Frontal cortex (tissue), 4 donors: Measurements from ENCODE around the gene NINL. TPM values are rescaled to one million over a fixed set of nuclear protein-coding genes. Genes with fewer than 3 reads are reported as not detected.
"Not testable (repeated sequence)": the region's sequence is repeated elsewhere in the genome, so short reads cannot be mapped to it uniquely, and the experiment has no call there.

Experiments used
- DNase-seq, 2 donors: peaks; one replicate each; pipeline ENCODE4 v3.0.0; 2012; ENCODE audit warnings: low spot score in 2 of 2
- FAIRE-seq: peaks from 2 replicates; lab custom pipeline; 2012; peaks lifted over from hg19 to GRCh38; lab: Jason Lieb, UNC
- total RNA-seq: library from RNA; depleted of rRNA; stranded (reverse); fragments of >200 nt; gene quantifications from one replicate; pipeline ENCODE4 v1.2.3, GENCODE V29; 2014
- donor health status: control.
- donor health status: control.
- donor health status: control.

The NINL gene
- total RNA-seq, 1 donor from 2014 or later, result 20.0 TPM

DNA sequence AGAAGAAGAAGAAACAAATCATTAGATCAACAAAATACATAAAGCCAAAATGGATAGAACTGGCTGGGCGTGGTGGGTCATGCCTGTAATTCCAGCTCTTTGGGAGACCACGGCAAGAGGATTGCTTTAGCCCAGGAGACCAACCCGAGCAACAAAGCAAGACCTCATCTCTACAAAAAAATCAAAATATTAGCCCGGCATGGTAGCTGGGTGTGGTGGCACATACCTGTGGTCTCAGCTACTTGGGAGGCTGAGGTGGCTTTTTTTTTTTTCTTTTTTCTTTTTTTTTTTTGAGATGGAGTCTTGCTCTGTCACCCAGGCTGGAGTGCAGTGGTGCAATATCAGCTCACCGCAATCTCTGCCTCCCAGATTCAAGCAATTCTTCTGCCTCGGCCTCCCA is 21.5 kb downstream of the NINL start:
- no peak for FAIRE-seq
- no peak for DNase-seq

DNA sequence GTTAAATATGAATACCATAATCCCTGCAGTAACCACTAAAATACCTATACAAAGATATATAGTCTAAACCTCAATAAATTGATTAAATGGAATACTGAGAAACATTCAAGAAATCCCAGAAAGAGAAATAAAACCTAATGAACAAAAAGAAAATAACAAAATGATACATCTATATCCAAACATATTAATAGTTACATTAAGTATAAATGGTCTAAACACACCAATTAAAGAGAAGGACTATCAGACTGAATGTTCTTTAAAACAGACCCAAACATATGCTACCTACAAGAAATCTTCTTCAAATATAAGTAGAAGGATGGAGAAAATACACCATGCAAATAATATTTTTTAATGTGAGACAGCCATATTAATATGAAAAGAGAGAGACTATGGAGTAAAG is 22.0 kb downstream of the NINL start:
- DNase-seq (no peak), FAIRE-seq (peak; percentile 47)

DNA sequence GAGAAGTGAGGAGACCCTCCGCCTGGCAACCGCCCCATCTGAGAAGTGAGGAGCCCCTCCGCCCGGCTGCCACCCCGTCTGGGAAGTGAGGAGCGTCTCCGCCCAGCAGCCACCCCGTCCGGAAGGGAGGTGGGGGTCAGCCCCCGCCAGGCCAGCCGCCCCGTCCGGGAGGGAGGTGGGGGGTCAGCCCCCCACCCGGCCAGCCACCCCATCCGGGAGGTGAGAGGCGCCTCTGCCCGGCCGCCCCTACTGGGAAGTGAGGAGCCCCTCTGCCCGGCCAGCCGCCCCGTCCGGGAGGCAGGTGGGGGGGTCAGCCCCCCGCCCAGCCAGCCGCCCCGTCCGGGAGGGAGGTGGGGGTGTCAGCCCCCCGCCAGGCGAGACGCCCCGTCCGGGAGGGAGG is 23.6 kb downstream of the NINL start:
- FAIRE-seq, DNase-seq: not testable (repeated sequence)

DNA sequence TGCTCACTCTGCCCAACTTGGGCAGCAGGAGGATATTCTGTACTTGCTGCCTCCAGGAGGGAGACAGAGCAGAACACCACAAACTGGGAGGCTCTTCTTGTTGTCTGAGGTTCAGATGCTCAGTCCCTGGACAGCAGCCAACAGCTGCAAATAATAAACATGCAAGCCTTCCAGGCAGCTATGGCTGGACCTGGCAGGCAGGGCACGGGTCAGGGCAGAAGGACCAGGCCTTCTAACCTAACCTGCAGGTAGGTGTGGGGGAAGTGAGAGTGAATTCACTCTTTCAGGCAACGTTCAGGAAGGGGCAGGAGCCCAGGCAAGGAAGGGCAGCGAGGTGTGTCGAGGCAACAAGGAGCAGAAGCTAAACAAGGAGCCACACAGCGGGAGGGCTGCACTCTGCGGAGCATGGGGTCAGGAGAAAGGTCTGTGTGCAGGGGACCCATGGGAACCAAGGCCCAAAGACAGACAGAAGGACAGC is 31.5 kb downstream of the NINL start:
- FAIRE-seq (no peak), DNase-seq (no peak)

DNA sequence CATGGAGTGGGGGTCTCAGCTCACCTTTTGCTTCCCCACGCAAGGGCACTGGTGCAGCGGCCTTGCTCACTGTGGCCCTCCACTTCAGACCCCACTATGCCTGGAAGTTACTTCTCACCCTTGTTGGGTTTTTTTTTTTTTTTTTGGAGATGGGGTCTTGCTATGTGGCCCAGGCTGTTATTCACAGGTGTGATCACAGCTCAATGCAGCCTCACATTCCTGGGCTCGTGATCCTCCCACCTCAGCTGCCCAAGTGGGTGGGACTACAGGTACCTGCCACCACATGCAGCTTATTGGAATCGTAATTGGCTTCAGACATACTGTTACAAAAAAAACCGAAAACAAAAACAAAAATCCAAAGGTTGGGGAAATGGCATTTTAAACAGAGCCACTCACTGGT is 32.4 kb downstream of the NINL start:
- no peak for FAIRE-seq

DNA sequence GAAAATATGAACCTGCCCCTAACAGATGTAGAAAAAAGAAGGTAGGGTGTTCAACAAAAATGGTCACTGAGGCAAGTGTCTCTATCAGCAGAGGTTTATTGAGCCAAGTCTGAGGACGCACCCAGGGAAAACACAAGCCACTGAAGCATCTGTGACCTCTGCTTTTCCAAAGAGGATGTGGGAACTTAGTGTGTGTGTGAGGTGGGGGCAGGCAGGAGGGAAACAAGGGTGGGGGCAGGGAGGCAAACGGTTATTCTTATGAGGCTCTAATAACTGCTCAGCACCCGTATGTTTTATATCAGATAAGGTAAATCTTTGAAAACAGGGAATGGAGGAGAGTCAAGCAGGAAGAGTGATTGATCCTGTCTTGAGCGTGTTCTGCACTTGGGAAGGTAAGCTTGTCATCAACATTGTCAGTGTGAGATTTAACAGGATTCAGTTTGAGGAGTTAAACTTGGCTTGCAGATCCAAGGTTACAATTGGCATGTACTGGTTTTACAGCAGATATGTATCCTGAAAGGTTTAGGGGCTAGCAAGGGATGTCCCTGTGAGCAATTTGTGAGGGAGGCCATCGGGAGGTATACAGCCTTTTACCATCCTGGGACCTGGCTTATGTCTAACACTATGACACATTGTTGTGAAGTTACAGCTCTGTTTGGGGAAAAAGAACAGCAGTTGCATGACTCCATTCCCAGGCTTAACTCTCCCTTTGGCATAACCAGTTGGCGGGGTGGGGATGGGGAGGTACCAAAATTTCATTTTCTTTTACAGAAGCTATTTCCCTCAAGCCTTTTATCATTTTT is 33.7 kb downstream of the NINL start:
- FAIRE-seq (no peak), DNase-seq (no peak)

More for the DNA sequence above, 32.4 kb downstream of the NINL start:
- DNase-seq, result no peak

DNA sequence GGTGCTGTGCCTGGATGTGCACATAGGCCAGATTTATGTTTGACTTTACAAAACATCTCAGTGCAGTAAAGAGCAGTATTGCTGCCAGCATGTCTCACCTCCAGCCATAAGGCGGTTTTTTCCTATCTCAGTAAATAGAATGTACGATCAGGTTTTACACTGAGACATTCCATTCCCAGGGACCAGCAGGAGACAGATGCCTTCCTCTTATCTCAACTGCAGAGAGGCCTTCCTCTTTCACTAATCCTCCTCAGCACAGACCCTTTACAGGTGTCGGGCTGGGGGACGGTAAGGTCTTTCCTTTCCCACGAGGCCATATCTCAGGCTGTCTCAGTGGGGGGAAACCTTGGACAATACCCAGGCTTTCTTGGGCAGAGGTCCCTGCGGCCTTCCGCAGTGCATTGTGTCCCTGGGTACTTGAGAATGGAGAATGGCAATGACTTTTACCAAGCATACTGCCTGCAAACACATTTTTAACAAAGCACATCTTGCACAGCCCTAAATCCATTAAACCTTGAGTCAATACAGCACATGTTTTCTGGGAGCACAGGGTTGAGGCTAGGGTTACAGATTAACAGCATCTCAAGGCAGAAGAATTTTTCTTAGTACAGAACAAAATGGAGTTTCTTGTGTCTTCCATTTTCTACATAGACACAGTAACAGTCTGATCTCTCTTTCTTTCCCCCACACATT is 34.5 kb downstream of the NINL start:
- not testable (repeated sequence) for FAIRE-seq, DNase-seq

DNA sequence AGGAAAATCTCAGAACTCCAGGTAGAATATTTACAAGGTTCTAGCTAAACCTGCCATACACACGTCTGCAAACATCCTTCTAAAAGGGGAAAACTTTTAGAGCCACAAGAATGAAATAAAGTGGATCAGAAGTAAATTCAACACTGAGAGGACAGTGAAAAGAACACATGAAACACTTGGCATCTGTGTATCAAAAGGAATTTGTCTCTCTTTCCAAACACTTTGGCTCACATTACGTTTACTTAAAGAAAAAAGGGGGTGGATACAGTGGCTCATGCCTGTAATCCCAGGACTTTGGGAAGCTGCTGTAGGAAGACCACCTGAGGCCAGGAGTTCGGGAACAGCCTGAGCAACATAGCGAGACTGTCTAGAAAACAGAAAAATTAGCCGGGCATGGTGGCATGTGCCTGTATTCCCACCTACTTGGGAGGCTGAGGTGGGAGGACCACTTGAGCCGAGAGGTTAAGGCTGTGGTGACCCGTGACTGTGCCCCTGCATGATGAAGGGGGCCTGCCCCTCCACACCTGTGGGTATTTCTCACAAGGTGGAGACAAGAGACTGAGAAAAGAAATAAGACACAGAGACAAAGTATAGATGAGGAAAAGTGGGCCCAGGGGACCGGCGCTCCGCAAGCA is 35.4 kb downstream of the NINL start:
- DNase-seq, result no peak
- no peak for FAIRE-seq

DNA sequence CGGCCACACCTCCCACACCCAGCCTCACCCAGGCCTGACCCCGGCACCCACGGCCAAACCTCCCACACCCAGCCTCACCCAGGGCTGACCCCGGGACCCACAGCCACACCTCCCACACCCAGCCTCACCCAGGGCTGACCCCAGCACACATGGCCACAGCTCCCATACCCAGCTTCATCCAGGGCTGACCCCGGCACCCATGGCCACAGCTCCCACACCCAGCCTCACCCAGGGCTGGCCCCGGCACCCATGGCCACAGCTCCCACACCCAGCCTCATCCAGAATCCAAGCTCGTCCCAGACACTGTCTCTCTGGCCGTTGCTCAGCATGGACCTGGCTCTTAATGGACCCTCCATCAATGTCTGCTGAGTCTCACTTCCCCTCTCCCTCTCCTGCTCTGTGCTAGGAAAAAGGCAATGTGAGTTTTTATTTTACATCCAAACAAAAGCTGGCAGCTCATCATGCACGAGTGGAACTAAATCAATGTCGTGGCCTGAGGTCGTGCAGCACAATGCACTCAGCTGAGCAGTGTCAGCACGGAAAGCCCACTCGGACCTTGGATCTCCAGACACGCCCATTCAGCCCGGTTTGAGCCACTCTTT is 36.1 kb downstream of the NINL start:
- DNase-seq, result no peak
- no peak for FAIRE-seq

DNA sequence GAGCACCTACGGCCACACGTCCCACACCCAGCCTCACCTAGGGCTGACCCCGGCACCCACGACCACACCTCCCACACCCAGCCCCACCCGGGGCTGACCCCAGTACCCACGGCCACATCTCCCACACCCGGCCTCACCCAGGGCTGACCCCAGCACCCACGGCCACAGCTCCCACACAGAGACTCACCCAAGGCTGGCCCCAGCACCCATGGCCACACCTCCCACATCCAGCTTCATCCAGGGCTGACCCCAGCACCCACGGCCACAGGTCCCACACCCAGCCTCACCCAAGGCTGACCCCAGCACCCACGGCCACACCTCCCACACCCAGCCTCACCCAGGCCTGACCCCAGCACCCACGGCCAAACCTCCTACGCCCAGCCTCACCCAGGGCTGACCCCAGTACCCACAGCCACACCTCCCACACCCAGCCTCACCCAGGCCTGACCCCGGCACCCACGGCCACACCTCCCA is 36.7 kb downstream of the NINL start:
- no peak for DNase-seq
- FAIRE-seq, result no peak

DNA sequence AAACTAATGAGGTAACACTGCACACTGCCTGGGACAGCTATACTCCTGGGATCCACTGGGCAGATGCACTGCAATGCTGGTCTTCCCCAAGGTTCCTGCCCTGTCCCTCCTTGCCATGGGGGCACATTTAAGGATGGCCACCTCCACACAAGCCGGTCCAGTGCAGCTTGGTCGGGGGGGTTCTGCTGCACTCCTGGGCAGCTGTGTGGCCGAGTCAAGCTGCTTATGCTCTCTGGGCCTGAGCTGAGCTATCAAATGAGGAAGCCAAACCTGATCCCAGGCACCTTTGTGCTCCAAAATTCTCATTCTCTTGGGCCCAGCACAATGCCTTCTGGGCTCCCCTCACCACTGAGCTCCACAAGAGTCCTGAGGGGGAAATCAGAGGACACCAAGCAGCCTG is 37.3 kb downstream of the NINL start:
- no peak for DNase-seq
- no peak for FAIRE-seq

DNA sequence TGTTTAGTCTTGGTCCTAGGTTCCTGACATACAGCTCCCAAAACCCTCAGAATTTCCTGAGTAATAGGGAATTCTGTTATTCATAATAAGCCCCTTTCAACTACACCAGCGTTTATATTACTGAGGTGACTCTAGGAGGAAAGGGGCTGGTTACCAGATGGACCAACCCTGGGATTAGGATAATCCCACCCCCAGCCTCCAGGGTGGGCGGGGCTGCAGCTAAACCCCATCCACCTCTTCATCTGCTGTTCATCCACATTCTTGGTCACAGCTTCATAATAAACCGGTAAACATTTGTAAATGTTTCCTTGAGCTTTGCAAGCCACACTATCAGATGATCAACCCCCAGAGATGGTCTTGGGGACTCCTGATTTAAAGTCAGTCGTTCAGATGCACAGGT is 38.3 kb downstream of the NINL start:
- FAIRE-seq, result no peak

DNA sequence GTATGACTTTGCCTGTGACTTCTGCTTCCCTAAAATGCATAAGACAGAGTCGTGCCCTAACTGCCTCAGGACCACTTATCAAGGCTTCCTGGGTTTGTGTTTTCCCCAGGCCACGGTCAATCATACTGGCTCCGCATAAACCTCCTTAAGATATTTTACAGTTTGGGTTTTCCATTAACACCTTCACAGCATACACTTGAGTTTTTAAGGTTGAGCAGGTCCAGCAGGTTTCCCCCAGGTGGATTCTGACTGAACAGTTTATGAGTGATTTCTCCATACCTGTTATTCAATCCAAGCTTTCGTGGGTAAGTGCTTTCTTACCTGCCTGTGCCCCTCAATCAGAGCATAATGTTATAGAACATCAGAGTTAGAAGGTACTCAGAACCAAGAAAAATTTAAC is 39.3 kb downstream of the NINL start:
- FAIRE-seq (no peak), DNase-seq (no peak)

More for the DNA sequence above, 38.3 kb downstream of the NINL start:
- no peak for DNase-seq

DNA sequence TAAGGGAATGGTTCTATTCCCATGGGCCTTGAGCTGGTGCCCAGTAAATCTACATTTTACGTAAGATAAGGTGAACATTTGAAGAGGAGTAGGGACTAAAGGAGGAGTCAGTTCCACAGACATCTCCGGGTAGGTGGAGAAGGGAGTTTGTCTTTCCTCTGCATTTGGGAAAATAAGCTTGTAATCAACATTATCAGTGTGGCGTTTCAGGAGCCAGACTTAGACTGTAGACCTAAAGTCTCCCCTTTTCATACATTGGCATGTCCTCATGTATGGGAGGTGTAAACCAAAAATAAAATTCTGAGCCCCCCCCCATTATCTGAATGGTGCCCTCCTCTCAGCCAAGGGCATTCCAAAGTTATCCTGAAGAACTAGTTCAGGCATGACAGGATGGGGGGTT is 40.2 kb downstream of the NINL start:
- DNase-seq (no peak), FAIRE-seq (no peak)

DNA sequence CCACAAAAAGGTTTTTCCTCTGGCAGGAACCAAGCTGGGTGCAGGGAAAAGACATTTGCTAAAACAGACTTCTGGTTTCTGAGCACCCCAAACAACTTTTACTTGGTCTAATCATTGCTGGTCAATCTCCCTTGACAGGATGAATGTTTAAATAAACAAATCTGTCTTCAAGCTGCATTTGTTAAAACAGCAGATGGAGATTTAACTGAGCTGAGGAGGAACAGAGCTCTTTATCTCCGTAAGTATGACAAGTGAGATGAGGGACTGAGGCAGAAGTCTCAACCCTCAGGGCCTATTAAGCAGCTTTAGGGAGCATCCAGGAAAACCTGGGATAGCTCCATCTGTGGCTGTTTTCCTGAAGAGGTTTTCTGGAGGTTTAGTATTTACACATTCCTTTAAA is 40.6 kb downstream of the NINL start:
- FAIRE-seq (no peak), DNase-seq (no peak)

DNA sequence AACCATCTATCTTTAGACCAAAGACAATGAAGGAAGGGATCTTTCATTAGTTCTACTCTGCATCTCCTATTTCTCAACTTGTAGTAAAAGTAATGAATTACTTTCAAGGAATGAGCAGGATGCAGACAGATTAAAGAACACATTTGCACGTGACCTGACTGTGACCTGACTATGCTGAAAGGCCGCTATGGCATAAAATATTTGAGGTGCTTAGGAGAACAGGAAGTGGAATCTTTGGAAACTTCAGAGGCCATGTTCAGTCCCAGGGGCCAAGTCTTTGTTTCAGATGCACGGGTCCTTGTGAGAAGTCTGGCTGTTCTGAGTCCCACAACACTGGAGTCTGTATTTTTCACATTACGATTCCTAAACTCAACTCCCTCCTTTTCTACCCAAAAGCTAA is 41.0 kb downstream of the NINL start:
- DNase-seq, result no peak
- no peak for FAIRE-seq

DNA sequence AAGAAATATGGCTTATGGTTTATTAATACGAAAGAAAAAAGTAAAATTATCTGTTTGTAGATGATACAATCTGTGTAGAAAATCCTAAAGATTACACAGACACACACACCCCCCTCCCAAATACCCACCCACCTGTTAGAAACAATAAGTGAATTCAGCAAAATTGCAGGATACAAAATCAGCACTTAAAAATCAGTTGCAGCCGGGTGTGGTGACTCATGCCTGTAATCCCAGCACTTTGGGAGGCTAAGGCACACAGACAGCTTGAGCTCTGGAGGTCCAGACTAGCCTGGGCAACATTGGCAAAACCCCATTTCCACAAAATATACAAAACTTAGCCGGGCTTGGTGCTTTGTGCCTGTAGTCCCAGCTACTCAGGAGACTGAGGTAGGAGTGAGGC is 42.3 kb downstream of the NINL start:
- DNase-seq, result no peak
- FAIRE-seq, result no peak

DNA sequence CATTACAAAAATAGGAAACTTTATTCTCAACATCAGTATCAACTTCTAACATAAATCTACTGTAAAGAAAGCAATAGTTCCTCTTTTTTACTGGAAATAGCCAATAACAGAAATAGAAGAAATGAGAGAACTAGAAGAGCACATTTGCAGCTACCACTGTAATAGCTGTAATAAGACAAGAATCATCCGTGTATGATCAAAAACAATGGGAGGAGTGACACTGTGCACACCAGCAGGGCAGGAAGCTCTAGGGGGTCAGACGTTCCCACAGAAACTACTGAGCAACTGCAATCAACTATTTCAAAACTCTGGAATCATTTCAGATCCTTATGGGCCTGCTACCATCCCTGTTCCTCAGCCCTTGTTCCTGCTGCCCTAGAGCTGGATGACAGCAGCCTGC is 43.7 kb downstream of the NINL start:
- FAIRE-seq, result no peak

DNA sequence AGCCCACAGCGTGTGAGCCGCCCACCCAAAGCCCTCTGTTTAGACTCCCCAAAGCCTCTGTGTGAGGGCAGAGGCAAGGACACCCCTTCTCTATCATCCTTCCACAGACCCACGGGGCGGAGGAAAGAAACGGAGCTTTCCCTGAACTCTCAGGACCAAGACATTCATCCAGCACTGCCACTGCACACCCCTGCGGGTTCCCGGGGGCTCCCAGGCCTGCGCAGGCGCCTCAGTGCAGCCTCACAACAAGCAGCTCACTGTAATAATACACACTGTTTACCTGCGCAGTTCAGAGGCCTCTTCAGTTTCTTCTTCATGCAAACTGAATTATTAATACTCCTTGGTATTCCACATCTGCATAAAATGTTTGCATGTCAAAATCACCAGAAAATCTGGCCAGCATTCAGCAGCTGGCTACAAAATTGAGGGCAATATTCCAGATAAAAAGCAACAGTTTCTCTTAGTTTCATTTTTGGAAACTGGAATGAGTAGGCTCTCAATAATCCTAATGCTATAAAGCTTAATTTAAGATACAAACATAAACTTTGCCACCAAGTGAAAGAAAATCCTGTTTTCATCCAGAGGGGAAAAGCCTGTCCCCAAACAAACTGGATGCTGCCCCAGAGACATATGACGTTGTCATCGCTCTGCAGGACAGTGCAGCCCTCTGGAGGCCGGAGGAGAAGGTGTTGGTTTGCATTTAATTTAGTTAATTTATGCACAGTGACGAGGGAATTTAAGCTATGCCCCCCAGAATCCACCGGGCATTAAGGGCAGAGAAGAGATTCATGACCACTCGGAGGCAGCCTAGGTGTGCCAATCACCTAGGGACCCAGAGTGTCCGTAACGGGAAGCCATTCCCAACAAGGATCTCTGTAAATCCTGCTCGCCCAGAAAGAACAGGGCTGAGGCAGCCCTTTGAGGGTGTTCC is 45.3 kb downstream of the NINL start:
- FAIRE-seq (no peak), DNase-seq (peak; percentile 47 to 68)

More for the DNA sequence above, 43.7 kb downstream of the NINL start:
- DNase-seq, result no peak
